Measurements from ENCODE around the gene FAM222B.

GRCh38 chr17:28883967-28884702 lies 41.5 kb upstream of the FAM222B start:
- TF ChIP-seq CTCF (IDR thresholded peaks at IDR 0.05) = no peak
- TF ChIP-seq ZFX (IDR thresholded peaks at IDR 0.05; ENCODE audit: borderline replicate concordance) = no peak
